HT1080 (cell line): Measurements from ENCODE around the gene AKR1C8. TPM values are rescaled to one million over a fixed set of nuclear protein-coding genes. Genes with fewer than 3 reads are reported as not detected.

Experiments
- DNase-seq: peaks from one replicate; pipeline ENCODE4 v3.0.0-alpha.2; 2015; ENCODE audit warnings: low read depth
- total RNA-seq: library from RNA; depleted of rRNA; stranded (reverse); fragments of >200 nt; shearing (Covaris generic); gene quantifications from 2 replicates; pipeline ENCODE4 v1.2.3, GENCODE V29; 2014; rRNA removed

The AKR1C8 gene
- total RNA-seq, 1 experiment from 2014 or later = not detected

- no peak for DNase-seq
Observed at GRCh38 chr10:5108658-5109416, 76.1 kb downstream of the AKR1C8 start.

GRCh38 chr10:5107860-5108526, 77.0 kb downstream of the AKR1C8 start:
- DNase-seq = no peak

- DNase-seq = no peak
Observed at GRCh38 chr10:5106553-5106952, 78.4 kb downstream of the AKR1C8 start.

- DNase-seq = no peak
Observed at GRCh38 chr10:5105626-5106025, 79.3 kb downstream of the AKR1C8 start.

Other genes starting within 250 kb of the AKR1C8 start
- gene AKR1C1, start 221.7 kb downstream of the AKR1C8 start, total RNA-seq = 3.1 and 3.9 TPM in 2 replicates
- 1.5 and 2.0 TPM in 2 replicates for gene AKR1C2, start 181.3 kb downstream of the AKR1C8 start, total RNA-seq
- 5.1 and 11.0 TPM in 2 replicates for gene AKR1C3, start 90.7 kb downstream of the AKR1C8 start, total RNA-seq
- not detected in 2 replicates for gene AKR1C4, start 11.7 kb upstream of the AKR1C8 start, total RNA-seq
- not detected in 2 replicates for gene UCN3, start 179.8 kb upstream of the AKR1C8 start, total RNA-seq
- not detected in 2 replicates for gene TUBAL3, start 219.7 kb upstream of the AKR1C8 start, total RNA-seq
- gene NET1, start 227.4 kb upstream of the AKR1C8 start, total RNA-seq = 40.1 and 58.3 TPM in 2 replicates